Measurements from ENCODE around the gene PLAC8.
A peak's percentile ranks its signal among the peaks of the same experiment; 100 is the strongest.
"Not testable (repeated sequence)": the region's sequence is repeated elsewhere in the genome, so short reads cannot be mapped to it uniquely, and the experiment has no call there.

The PLAC8 gene

GRCh38 chr4:83114576-83114975, at the start of gene PLAC8:
Gene PLAC8 (minus strand): TSS chr4:83114729. CDS start chr4:83107921, 6,808 bp downstream.
- peaks cover 3% of the 10 kb centered on the region for H3K36me3 Mint-ChIP-seq (ENCODE audit: low read depth)
- H3K27me3 Mint-ChIP-seq: no peaks in the 10 kb centered on the region
- H3K4me1 Mint-ChIP-seq (ENCODE audit: low read depth): peaks cover 45% of the 10 kb centered on the region
- DNase-seq: no peak
- peak within 1 kb of the TSS; percentile 79 for H3K4me3 Mint-ChIP-seq
- no peaks in the 10 kb centered on the region for H3K9me3 Mint-ChIP-seq
- H3K27ac Mint-ChIP-seq: peak within 1 kb of the TSS; percentile 92

GRCh38 chr4:83153417-83153816, 38.9 kb upstream of the PLAC8 start:
- DNase-seq: no peak
- no peak overlapping the region for H3K4me3 Mint-ChIP-seq
- no peaks in the 10 kb centered on the region for H3K9me3 Mint-ChIP-seq
- H3K4me1 Mint-ChIP-seq (ENCODE audit: low read depth): peaks cover 18% of the 10 kb centered on the region
- H3K36me3 Mint-ChIP-seq (ENCODE audit: low read depth): no peaks in the 10 kb centered on the region
- H3K27ac Mint-ChIP-seq: no peak overlapping the region
- no peaks in the 10 kb centered on the region for H3K27me3 Mint-ChIP-seq

GRCh38 chr4:83152746-83153145, 38.2 kb upstream of the PLAC8 start:
- H3K27me3 Mint-ChIP-seq: no peaks in the 10 kb centered on the region
- no peaks in the 10 kb centered on the region for H3K36me3 Mint-ChIP-seq (ENCODE audit: low read depth)

GRCh38 chr4:83151651-83152050, 37.1 kb upstream of the PLAC8 start:
- H3K4me3 Mint-ChIP-seq: no peak overlapping the region
- no peaks in the 10 kb centered on the region for H3K9me3 Mint-ChIP-seq
- no peak for DNase-seq
- no peak overlapping the region for H3K27ac Mint-ChIP-seq
- no peaks in the 10 kb centered on the region for H3K36me3 Mint-ChIP-seq (ENCODE audit: low read depth)
- peaks cover 18% of the 10 kb centered on the region for H3K4me1 Mint-ChIP-seq (ENCODE audit: low read depth)
- H3K27me3 Mint-ChIP-seq: no peaks in the 10 kb centered on the region

More at GRCh38 chr4:83152746-83153145, 38.2 kb upstream of the PLAC8 start:
- no peak overlapping the region for H3K4me3 Mint-ChIP-seq
- H3K9me3 Mint-ChIP-seq: no peaks in the 10 kb centered on the region
- no peak for DNase-seq
- no peak overlapping the region for H3K27ac Mint-ChIP-seq
- H3K4me1 Mint-ChIP-seq (ENCODE audit: low read depth): peaks cover 18% of the 10 kb centered on the region

GRCh38 chr4:83150653-83151330, 36.3 kb upstream of the PLAC8 start:
- Mint-ChIP-seq H3K27ac (no peak overlapping the region), H3K4me1 (ENCODE audit: low read depth) (peaks cover 24% of the 10 kb centered on the region), H3K36me3 (ENCODE audit: low read depth) (no peaks in the 10 kb centered on the region), H3K4me3 (no peak overlapping the region), H3K27me3 (no peaks in the 10 kb centered on the region), H3K9me3 (no peaks in the 10 kb centered on the region)
- no peak for DNase-seq

GRCh38 chr4:83149865-83150652, 35.5 kb upstream of the PLAC8 start:
- Mint-ChIP-seq H3K27me3 (no peaks in the 10 kb centered on the region), H3K4me1 (ENCODE audit: low read depth) (peaks cover 28% of the 10 kb centered on the region), H3K4me3 (no peak overlapping the region), H3K9me3 (no peaks in the 10 kb centered on the region), H3K36me3 (ENCODE audit: low read depth) (no peaks in the 10 kb centered on the region), H3K27ac (no peak overlapping the region)
- no peak for DNase-seq

- H3K9me3 Mint-ChIP-seq: no peaks in the 10 kb centered on the region
- DNase-seq: no peak
- no peaks in the 10 kb centered on the region for H3K36me3 Mint-ChIP-seq (ENCODE audit: low read depth)
- H3K27me3 Mint-ChIP-seq: no peaks in the 10 kb centered on the region
- peaks cover 17% of the 10 kb centered on the region for H3K4me1 Mint-ChIP-seq (ENCODE audit: low read depth)
- no peak overlapping the region for H3K27ac Mint-ChIP-seq
- H3K4me3 Mint-ChIP-seq: no peak overlapping the region
These were observed 32.3 kb upstream of the PLAC8 start for GRCh38 chr4:83146841-83147240.

GRCh38 chr4:83145776-83146175, 31.2 kb upstream of the PLAC8 start:
- H3K4me3 Mint-ChIP-seq; H3K9me3 Mint-ChIP-seq; H3K36me3 Mint-ChIP-seq (ENCODE audit: low read depth); H3K27ac Mint-ChIP-seq; H3K27me3 Mint-ChIP-seq; DNase-seq: not testable (repeated sequence)
- peaks cover 17% of the 10 kb centered on the region for H3K4me1 Mint-ChIP-seq (ENCODE audit: low read depth)

GRCh38 chr4:83139514-83140156, 25.1 kb upstream of the PLAC8 start:
- no peaks in the 10 kb centered on the region for H3K36me3 Mint-ChIP-seq (ENCODE audit: low read depth)
- H3K4me1 Mint-ChIP-seq (ENCODE audit: low read depth): peaks cover 25% of the 10 kb centered on the region
- no peaks in the 10 kb centered on the region for H3K9me3 Mint-ChIP-seq
- peak overlapping the region; percentile 16 for H3K27ac Mint-ChIP-seq
- DNase-seq: no peak
- no peak overlapping the region for H3K4me3 Mint-ChIP-seq
- no peaks in the 10 kb centered on the region for H3K27me3 Mint-ChIP-seq

GRCh38 chr4:83138946-83139345, 24.4 kb upstream of the PLAC8 start:
- H3K9me3 Mint-ChIP-seq: no peaks in the 10 kb centered on the region
- peaks cover 25% of the 10 kb centered on the region for H3K4me1 Mint-ChIP-seq (ENCODE audit: low read depth)
- H3K27me3 Mint-ChIP-seq: no peaks in the 10 kb centered on the region
- H3K27ac Mint-ChIP-seq: no peak overlapping the region
- H3K36me3 Mint-ChIP-seq (ENCODE audit: low read depth): no peaks in the 10 kb centered on the region
- no peak for DNase-seq
- no peak overlapping the region for H3K4me3 Mint-ChIP-seq

- no peaks in the 10 kb centered on the region for H3K9me3 Mint-ChIP-seq
- DNase-seq: no peak
- no peak overlapping the region for H3K4me3 Mint-ChIP-seq
- H3K27me3 Mint-ChIP-seq: no peaks in the 10 kb centered on the region
- no peaks in the 10 kb centered on the region for H3K36me3 Mint-ChIP-seq (ENCODE audit: low read depth)
- H3K4me1 Mint-ChIP-seq (ENCODE audit: low read depth): peaks cover 3% of the 10 kb centered on the region
- H3K27ac Mint-ChIP-seq: no peak overlapping the region
These were observed 17.5 kb upstream of the PLAC8 start for GRCh38 chr4:83132065-83132464.

GRCh38 chr4:83129264-83129663, 14.7 kb upstream of the PLAC8 start:
- no peaks in the 10 kb centered on the region for H3K9me3 Mint-ChIP-seq
- H3K36me3 Mint-ChIP-seq (ENCODE audit: low read depth): no peaks in the 10 kb centered on the region
- H3K27ac Mint-ChIP-seq: no peak overlapping the region
- no peak overlapping the region for H3K4me3 Mint-ChIP-seq
- no peaks in the 10 kb centered on the region for H3K27me3 Mint-ChIP-seq
- DNase-seq: no peak
- H3K4me1 Mint-ChIP-seq (ENCODE audit: low read depth): peaks cover 14% of the 10 kb centered on the region

GRCh38 chr4:83128240-83128929, 13.9 kb upstream of the PLAC8 start:
- Mint-ChIP-seq H3K9me3 (no peaks in the 10 kb centered on the region), H3K27ac (no peak overlapping the region), H3K4me1 (ENCODE audit: low read depth) (peaks cover 14% of the 10 kb centered on the region), H3K4me3 (no peak overlapping the region), H3K36me3 (ENCODE audit: low read depth) (no peaks in the 10 kb centered on the region), H3K27me3 (no peaks in the 10 kb centered on the region)
- no peak for DNase-seq

GRCh38 chr4:83125738-83126141, 11.2 kb upstream of the PLAC8 start:
- H3K36me3 Mint-ChIP-seq (ENCODE audit: low read depth): no peaks in the 10 kb centered on the region
- H3K9me3 Mint-ChIP-seq: no peaks in the 10 kb centered on the region
- H3K4me1 Mint-ChIP-seq (ENCODE audit: low read depth): peaks cover 14% of the 10 kb centered on the region
- H3K27ac Mint-ChIP-seq: peak overlapping the region; percentile 14
- no peak for DNase-seq
- H3K27me3 Mint-ChIP-seq: no peaks in the 10 kb centered on the region
- H3K4me3 Mint-ChIP-seq: peak overlapping the region; percentile 8
